Airway epithelial cell (primary cell): ENCODE results near the gene CNTFR. TPM values are rescaled to one million over a fixed set of nuclear protein-coding genes. Genes with fewer than 3 reads are reported as not detected.

Source experiments
- total RNA-seq: library from RNA; depleted of rRNA; stranded (reverse); fragments of >200 nt; gene quantifications from 2 replicates; pipeline ENCODE4 v1.2.3, GENCODE V29; 2015

The CNTFR gene, protein sequence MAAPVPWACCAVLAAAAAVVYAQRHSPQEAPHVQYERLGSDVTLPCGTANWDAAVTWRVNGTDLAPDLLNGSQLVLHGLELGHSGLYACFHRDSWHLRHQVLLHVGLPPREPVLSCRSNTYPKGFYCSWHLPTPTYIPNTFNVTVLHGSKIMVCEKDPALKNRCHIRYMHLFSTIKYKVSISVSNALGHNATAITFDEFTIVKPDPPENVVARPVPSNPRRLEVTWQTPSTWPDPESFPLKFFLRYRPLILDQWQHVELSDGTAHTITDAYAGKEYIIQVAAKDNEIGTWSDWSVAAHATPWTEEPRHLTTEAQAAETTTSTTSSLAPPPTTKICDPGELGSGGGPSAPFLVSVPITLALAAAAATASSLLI
- 0.42 TPM in 1 of 2 replicates, not detected in the other for total RNA-seq

DNA sequence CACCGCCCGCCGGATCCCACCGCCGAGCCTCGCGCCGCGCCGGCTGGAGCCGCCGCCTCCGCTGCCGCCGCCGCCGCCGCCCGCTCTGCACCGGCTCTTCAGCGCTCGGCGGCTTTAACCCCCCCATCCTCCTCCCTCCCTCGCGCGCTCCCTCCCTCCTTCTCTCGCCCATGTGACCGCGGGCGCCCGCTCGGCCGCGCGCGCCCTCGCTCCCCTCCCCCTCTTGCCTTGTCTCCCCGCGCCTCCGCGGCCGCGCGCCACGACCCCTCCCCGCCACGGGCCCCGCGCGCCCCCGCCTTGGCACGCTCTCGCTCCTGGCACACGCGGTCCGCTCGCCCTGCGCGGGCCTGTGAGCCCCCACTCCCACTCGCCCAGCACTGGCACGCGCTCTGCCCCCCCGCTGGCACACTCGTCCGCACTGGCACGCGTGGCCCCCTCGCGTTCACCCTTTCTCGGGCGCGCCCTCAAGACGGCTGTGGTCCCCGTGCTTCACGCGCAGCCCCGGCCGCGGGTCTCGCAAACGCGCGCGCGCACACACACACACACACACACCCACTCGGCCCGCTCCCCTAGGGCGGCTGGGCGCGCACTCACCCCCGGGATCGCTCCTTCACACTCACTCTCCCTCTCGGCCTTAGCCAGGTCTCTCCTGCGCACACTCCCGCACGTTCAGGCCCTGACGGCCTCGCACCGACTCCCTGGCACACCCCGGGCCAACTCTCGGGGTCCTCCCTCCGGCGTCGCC lies at the start of gene CNTFR:
Gene CNTFR (minus strand): TSS at position 89 of the 745 bp plus-strand sequence. CDS start 20,743 bp downstream, outside the sequence.

GRCh38 chr9:34637356-34638137 lies 48.0 kb upstream of the CNTFR start, which contains the start of gene SIGMAR1:
Gene SIGMAR1, minus strand, starts transcription at chr9:34637787. Its CDS starts 90 bp downstream, at chr9:34637697.

GRCh38 chr9:34628656-34629490 lies 39.3 kb upstream of the CNTFR start, which contains the start of gene ARID3C:
Gene ARID3C, minus strand, starts transcription at chr9:34629066. Its CDS starts 1,052 bp downstream, at chr9:34628014.

GRCh38 chr9:34620061-34620994 lies 30.8 kb upstream of the CNTFR start, which contains the start of gene DCTN3:
Gene DCTN3, minus strand, starts transcription at chr9:34620495. Its CDS starts 31 bp downstream, at chr9:34620464.

GRCh38 chr9:34611811-34612787 lies 22.6 kb upstream of the CNTFR start, which contains the start of gene RPP25L:
Gene RPP25L, minus strand, starts transcription at chr9:34612097. Its CDS starts 801 bp downstream, at chr9:34611296.

GRCh38 chr9:34522971-34523797 lies 66.3 kb downstream of the CNTFR start, which contains the start of gene ENHO:
Gene ENHO, minus strand, starts transcription at chr9:34522990. Its CDS starts 1,295 bp downstream, at chr9:34521695.

Other genes with a start within 250 kb of the CNTFR start
- gene MYORG, start 212.8 kb downstream of the CNTFR start, total RNA-seq = 11.9 and 17.6 TPM in 2 replicates
- 9.7 and 12.8 TPM in 2 replicates for gene FAM219A, start 131.2 kb downstream of the CNTFR start, total RNA-seq
- gene DNAI1, start 130.9 kb downstream of the CNTFR start, total RNA-seq = not detected in 2 replicates
- not detected in 2 replicates for gene ENHO, start 66.7 kb downstream of the CNTFR start, total RNA-seq
- 41.4 and 41.8 TPM in 2 replicates for gene RPP25L, start 22.4 kb upstream of the CNTFR start, total RNA-seq
- gene DCTN3, start 30.8 kb upstream of the CNTFR start, total RNA-seq = 90.6 and 152 TPM in 2 replicates
- not detected in 2 replicates for gene ARID3C, start 39.3 kb upstream of the CNTFR start, total RNA-seq
- gene SIGMAR1, start 48.1 kb upstream of the CNTFR start, total RNA-seq = 178 and 189 TPM in 2 replicates
- 15.4 and 21.8 TPM in 2 replicates for gene GALT, start 57.0 kb upstream of the CNTFR start, total RNA-seq
- 0.79 and 4.6 TPM in 2 replicates for gene IL11RA, start 62.5 kb upstream of the CNTFR start, total RNA-seq
- gene CCL27, start 72.9 kb upstream of the CNTFR start, total RNA-seq = 0.28 TPM in 1 of 2 replicates, not detected in the other
- not detected in 2 replicates for gene CCL19, start 101.6 kb upstream of the CNTFR start, total RNA-seq
- gene CCL21, start 120.4 kb upstream of the CNTFR start, total RNA-seq = not detected in 2 replicates